VCaP (cell line): ENCODE results near the gene GALNT18.

Experiments
- H3K27ac ChIP-seq: fragments of 450-650 bp; 2 replicates; pipeline ENCODE4 v1.5.1; 2017
- CTCF ChIP-seq: fragments of 450-650 bp; conservative IDR thresholded peaks from 2 replicates; pipeline ENCODE4 v1.5.1; 2017; ENCODE audit warnings: mild to moderate bottlenecking, moderate library complexity

The GALNT18 gene

DNA sequence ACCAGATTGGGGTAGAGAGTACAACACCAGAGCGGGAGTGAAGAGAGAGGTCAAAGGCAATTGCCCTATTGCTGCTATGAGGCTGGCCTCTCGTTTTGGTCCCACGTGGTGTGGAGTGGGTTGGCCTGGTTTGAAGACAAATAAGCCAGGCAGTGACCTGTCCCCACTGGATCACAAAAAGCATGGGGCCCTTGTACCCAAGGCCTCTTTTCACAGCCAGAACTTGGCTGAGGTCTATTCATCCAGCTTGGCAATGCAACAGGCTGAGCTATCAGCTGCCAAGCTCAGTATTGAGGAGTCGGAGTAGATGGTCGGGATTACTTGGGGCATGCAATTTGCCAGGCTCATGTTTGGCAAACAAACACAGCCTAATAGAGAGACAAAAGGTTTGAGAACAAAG, 19.2 kb upstream of the GALNT18 start:
- TF ChIP-seq CTCF: no peak
- H3K27ac ChIP-seq: no peak overlapping the region

DNA sequence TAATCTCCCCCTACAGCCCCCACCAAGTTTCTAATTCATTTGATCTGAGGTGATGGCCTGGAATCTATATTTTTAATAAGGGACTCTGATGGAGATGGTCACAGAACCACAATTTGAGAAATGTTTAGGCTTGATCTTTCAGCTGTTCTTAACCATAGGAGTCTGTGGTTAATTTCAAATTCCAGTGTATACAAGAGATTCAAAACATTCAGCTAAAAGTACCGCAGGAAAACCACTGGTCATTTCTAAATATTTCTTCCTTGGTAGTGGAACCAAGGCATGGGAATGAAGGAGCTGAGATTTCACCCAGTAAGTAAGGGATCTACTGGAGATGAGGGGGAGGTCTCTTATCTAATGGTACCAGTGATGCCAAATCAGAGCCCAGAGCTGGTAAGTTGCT, 18.3 kb upstream of the GALNT18 start:
- TF ChIP-seq CTCF: no peak
- H3K27ac ChIP-seq: no peak overlapping the region

DNA sequence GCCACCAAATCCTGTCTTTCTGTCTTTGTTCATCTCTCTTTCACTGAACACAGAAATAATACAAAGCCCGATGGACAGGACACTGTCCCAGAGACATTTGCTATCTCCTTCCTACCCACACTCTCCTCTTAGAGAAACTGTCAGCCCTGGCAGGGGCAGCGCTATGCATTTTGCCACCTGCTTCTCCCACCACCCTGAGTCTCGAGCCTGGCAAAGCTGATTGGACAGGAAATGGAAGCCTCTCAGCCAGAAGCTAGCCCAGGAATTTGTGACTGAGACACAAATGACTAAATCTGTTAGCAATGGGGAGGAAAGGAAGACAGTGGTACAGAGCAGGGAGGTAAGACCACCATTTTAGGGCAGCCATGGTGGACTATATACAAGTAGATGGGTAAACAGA, 14.9 kb upstream of the GALNT18 start:
- no peak for TF ChIP-seq CTCF
- H3K27ac ChIP-seq: no peak overlapping the region

DNA sequence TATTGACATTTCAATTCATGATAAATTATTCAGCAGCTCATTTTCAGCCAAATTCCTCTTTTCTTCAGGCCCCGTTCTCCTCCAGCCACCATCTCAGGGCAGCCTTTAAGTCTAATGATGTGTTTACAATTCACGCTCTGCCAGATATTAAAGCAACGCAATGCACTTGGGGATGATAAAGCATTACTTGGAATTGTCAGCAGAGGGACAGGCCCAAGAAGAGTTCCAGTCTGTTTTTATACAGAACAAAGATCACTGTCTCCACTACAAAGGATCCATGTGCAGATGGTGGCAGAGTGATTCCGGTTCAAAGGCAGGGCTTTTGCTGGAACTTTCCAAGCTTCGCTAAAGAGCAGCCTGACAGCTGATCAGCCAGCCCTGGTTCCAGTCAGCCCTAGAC, 13.6 kb upstream of the GALNT18 start:
- TF ChIP-seq CTCF: peak; percentile 58
- H3K27ac ChIP-seq: no peak overlapping the region

GRCh38 chr11:11629368-11629767, 7.6 kb upstream of the GALNT18 start:
- no peak overlapping the region for H3K27ac ChIP-seq
- no peak for TF ChIP-seq CTCF

GRCh38 chr11:11628651-11629050, 6.8 kb upstream of the GALNT18 start:
- no peak for TF ChIP-seq CTCF
- no peak overlapping the region for H3K27ac ChIP-seq

- H3K27ac ChIP-seq: no peak overlapping the region
- no peak for TF ChIP-seq CTCF
These were observed 4.3 kb upstream of the GALNT18 start for GRCh38 chr11:11626128-11626527.

- H3K27ac ChIP-seq: no peak overlapping the region
- TF ChIP-seq CTCF: no peak
These were observed 3.1 kb upstream of the GALNT18 start for GRCh38 chr11:11624926-11625325.
